Head of caudate nucleus (tissue), 42 donors: ENCODE results near the gene WNT9A.

Experiments used
- DNase-seq, 42 donors: peaks; one replicate each; pipeline versions ENCODE4 v3.0.0 to v3.0.0-alpha.2; 2020 to 2021; ENCODE audit warnings: mixed read lengths in 7 of 42
- intact Hi-C: fragments of 100-400 bp; cut with DNase I; formaldehyde crosslinking; loops from one replicate; pipeline ENCODE4 v1.15.0; 2022

WNT9A gene

DNA sequence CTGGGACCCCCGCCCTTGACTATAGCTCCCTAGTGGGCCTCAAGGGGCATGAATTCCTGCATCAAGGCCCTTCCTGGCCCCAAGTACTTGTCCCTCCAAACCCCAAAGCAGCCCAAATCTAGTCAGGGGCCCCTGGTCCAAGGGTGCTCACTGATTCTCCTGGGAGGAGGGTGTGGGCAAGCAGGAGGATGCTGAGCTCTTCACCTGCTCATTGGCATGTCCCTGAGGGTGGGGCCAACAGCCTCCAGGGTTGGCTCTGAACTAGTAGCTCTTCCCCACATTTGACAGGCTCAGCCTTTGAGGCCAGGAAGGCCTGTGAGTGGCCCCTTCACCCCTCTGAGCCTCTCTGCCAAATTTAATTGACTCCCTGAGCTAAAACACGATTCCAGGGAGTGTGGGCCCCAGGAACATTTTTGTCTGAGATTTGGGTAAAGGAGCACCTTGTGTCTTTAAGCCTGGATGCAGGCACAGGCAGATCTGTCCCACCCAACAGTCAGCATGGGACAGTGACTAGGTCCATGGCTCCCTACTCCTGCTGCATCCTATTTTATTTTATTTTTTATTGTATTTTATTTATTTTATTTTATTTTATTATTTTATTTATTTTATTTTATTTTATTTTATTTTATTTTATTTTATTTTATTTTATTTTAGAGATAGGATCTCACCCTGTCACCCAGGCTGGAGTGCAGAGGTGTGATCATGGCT is 11.0 kb upstream of the WNT9A start:
- intact Hi-C loops: no loop called here

DNA sequence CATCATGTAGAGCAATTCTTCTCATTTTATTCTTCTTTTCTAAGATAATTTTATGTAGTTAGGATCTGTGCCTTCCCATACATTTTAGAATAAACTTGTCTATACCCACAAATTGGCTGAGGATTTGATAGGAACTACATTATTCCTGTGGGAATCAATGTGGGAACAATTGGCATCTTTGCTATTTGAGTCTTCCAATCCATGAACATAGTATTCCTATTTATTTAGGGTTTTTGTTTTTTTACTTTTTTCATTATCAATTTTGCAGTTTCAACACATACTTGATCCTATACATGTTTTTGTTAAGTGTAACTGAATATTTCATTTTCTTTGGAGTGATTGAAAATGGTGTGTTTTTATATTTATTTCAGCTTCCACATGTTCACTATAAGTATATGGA is 8.1 kb upstream of the WNT9A start:
- intact Hi-C loops: no loop called here
- DNase-seq: no peak

More for the DNA sequence above, 11.0 kb upstream of the WNT9A start:
- peak in 4 of 42 donors; percentile 0 to 17 (median 6) for DNase-seq

DNA sequence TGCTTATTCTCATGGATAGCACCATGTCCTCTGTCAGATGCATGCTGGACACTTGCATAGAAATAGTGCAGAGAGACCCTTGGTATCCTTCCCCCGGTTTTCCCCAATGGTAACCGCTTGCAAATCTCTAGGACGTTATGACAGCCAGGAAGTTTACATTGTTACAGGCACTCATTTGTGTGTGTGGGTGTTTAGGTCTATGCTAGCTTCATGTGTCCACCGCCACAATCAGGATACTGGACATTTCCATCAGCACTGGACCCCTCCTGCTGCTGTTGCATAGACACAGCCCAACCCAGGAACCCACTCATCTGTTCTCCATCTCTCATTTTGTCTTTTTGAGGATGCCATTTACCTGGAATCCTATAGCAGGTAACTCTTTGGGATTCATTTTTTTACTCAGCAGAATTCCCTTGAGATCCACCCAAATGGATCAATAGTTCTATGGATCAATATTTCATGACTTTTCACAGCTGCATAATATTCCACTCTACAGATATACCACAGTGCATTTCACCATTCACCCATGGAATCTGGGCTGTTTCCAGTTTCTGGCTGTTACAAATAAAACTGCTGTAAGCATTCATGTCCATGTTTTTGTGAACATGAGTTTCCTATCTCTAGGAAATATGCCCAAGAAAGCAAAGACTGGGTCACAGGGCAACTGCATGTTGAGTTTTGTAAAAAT is 6.6 kb upstream of the WNT9A start:
- intact Hi-C loops: no loop called here
- DNase-seq: peak in 1 of 42 donors; percentile 4

DNA sequence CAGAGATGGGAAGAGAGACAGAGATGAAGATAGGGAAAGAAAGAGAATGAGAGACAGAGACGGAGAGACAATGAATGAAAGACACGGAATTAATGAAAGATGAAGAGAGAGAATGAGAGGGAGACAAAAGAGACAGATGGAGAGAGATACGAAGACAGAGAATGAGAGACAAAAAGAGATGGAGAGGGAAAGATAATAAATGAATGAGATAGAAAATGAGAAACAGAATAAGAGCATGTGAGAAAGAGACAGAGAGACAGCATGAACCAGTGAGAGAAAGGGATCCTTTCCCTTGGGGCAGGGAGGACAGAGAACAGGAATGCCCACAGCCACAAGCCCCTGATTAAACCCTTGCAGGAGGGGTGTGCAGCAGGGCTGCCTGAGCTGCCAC is 5.3 kb upstream of the WNT9A start:
- peak in 1 of 42 donors; percentile 11 for DNase-seq
- intact Hi-C loops: no loop called here

DNA sequence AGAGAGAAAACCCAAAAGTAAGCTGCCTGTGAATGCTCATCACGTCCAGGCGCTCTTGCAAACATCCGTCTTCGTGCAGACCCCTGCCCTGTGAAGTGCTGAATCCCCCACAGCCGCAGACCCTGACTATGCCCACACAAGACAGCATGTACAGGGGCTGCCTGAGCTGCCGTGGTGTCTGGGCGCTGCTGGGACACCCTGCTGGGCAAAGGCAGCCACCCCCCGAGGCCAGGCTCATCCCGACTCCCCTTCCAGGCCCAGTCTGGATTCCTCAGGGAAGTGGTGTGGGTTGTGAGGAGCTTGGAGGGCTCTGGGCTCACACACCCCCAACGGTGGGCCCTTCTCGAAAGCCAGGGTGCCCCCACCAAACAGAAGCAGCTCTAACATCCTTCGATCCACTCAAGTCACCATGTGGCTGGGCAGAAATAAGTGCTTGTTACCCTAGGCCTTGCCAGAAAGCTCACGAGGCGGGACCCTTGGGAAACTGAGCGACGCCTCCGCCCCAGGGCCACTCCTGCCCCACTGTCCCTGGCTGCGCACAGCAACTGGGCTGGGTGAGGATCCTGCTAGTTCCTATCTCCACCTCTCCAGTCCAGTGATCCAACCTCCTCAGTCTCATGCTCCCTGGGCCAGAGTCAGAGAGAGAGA is 4.8 kb upstream of the WNT9A start:
- intact Hi-C loops: no loop called here
- DNase-seq: peak in 5 of 42 donors; percentile 6 to 28 (median 13)

DNA sequence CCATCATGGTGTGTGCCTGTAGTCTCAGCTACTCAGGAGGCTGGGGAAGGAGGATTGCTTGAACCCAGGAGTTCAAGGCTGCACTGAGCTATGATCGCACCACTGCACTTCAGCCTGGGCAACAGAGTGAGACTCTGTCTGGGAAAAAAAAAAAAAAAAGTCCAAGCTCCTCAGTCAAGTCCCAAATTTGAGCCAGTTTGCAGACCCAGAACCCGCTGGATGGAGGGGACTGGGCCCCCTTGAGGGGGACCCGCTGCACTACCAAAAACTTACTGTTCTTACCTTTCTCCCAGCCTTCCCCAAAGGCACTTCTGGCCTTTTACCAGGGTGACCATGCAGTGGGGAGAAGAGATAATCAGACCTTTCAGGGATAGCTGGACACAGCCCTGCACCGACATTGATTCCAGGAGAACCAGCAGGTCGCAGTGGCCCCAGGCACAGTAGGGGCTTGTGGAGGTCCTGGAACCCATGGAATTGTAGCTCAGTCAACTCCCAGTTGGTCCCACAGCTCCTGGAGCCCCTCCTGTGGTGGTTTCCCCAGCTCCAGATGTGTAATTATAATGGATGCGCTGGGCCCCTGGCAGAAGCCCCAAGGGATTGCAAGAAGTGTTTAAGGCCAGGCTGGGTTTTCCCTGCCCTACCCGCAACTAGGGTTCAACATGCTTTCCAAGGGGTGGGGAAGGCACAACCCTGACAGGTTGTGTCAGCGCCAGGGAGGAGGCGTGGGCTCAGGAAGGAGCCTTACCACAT is 4.1 kb upstream of the WNT9A start:
- peak in 5 of 42 donors; percentile 1 to 27 (median 8) for DNase-seq
- intact Hi-C loops: no loop called here

DNA sequence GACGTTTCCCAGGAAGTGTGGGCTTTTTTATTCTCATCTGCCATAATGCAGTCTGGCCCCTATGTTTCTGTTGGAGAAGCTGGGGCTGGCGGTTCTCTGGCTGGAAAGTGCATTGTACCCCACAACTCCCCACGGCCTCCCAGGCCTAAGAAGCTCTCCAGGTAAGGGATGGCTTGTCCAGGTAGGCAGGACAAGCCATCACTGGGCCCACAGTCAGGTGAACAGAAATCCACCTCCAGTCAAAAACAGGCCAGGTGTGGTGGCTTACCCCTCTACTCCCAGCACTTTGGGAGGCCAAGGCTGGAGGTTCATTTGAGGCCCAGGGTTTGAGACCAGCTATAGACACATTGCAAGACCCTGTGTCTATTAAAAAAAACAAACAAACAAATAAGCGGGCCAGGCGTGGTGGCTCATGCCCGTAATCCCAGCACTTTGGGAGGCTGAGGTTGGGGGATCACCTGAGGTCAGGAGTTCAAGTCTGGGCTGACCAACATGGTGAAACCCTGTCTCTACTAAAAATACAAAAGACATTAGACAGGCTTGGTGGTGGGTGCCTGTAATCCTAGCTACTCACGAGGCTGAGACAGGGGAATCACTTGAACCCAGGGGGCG is 3.1 kb upstream of the WNT9A start:
- intact Hi-C loops: no loop called here
- DNase-seq: peak in 5 of 42 donors; percentile 1 to 30 (median 8)

DNA sequence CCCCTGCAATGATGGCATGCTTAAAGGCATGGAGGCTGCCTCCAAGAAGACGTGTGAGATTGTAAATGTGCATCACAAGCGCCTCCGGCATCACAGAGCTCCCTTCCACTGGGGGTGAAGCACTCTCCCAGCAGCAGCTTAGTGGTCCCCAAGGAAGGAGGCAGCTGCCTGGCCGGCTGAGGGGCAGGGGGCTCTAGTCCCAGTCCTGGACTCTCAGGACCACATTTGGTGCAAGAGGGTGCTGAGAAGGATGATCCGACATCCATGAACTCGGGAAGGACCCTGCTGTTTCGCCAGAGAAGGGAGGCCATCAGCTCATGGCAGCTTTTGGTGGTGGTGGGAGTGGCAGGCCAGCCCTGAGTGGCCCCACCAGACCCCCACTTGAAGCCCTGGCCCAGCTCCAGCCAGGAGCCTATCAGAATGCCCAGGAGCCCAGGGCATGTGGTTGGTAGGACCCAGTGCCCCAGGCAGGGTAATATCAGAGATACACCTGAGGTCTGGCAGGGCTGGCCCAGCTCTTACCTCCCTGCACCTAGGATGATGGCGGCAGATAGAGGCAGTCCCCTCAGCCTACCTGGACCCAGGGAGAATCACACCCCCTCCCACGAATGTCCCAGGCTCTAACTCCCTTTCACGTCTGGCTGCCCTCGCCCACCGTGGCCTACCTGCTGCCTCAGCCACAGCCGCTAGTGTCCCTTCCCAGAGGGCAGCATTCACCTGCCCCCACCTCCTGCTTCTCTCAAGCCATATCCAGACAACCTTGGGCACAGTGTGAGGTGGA is 2.4 kb upstream of the WNT9A start:
- DNase-seq: peak in 3 of 42 donors; percentile 10 to 25 (median 20)
- intact Hi-C loops: loop anchor here (10.0 kb wide), 1 partner anchor 465 kb away; no protein-coding TSS in a partner anchor

DNA sequence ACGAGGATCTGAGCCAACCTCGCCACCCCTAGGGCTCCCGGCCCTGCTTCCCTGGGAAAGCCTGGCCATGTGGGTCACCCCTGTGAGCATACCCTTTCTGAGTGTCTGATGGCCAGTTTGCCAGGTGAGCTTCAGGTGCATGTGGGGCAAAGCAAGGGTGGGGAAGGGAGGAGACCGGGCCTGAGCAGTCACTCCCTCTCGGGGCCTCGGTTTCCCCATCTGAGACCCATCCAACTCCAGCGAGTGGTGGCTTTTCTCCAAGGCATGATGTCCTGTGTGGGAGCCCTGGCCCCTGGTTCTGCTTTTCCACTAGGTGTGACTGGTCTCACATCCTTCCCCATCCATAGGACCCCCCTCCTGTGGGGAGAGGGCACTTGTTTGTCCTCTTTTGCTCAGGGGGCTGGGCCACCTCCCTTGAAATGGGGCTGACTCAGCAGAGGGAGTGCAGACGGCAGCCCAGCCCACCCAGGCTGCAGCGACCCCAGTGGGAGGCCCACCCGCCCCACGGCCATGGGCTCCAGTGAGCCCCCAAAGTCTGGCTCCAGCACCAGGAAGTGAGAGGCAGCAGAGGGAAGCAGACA is 1.7 kb upstream of the WNT9A start:
- intact Hi-C loops: loop anchor here (10.0 kb wide), 1 partner anchor 465 kb away; no protein-coding TSS in a partner anchor
- DNase-seq: peak in 5 of 42 donors; percentile 10 to 39 (median 27)

DNA sequence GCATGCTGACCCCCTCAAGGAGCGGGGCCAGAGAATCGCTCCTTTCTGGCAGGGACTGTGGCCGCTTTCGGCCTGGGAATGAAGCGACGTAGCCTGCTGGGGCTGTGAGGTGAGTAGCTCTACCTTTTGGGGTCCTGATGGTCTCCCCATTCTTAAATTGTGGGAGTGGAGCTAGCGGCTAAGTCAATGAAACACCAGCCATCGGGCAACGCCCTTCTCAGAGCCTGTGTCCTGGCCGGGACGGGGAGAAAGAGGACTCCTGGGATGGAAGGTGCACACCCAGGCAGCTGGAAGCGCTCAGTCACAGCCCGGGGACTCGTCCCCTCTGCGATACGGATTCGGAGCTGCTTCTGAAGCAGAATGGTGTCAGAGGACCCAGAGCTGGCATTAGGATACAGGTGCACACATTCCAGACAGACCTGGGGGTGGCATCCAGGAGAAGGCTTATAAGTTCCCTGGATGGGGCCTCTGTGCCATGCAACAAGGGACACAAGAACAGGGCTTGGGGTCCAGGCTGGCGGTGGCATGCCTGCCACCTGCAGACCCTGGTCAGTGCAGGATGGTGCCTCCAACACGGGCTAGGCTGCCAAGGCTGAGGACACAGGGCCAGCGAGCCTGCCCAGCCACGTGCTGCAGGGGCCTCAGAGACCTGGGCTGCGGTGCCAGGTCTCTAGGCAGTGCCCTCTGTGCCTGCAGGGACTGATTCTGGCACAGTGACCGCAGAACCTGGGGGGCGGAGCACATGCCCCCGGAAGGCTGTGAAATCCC is 945 bp upstream of the WNT9A start:
- DNase-seq: peak in 5 of 42 donors; percentile 14 to 34 (median 20)
- intact Hi-C loops: loop anchor here (10.0 kb wide), 1 partner anchor 464 kb away; no protein-coding TSS in a partner anchor

DNA sequence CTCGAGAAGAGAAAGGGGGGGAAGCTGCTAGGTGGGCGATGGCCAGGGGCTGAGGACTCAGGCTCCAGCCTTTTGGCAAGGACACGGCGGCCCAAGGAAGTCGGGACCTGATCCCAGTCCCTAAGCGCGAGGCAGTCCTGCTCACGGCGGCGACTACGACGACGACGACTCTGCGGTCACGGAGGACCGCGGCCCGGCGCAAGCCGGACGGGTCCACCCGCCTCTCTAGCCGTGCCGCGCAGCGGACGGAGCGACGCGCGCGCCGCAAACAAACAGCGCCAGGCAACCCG is 401 bp downstream of the WNT9A start:
- intact Hi-C loops: loop anchor here (2.0 to 10.0 kb wide), 2 partner anchors 187 to 463 kb away; no protein-coding TSS in a partner anchor
- peak in 6 of 42 donors; percentile 1 to 36 (median 24) for DNase-seq

DNA sequence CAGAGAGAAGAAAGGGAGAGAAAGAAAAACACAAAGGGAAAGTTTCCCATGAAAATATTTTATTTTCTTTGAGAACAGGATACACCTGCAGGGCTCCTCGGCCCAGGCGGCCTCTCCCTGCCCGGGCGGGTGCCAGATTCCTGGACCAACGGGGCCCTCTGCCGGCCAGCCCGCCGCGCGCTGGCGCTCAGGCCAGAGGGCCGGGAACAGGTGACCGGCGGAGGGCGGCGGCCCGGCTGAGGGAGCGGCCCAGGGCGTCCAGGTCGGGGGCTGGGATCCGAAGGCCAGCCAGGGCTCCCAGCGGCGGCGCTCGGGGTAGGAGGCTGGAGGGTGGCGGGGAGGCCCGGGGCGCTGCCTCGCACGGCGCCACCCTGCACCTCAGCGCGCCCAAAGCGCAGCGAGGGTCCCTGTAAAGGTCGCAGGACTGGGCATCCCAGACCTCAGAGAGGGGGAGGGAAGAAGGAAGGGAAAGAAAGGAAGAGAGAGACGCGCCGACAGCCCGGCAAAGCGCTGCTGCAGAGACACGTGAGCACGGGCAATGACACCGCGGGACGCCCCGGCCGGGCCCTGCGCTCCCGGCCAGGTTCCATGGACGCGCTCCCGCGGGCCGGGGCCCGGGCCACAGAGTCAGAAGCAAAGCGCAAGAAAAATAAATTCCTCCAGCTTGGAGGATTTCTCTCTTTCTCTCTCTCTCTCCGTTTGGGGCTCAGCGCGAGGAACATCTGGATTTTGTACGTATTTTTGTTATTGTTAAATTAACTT is 927 bp downstream of the WNT9A start:
- peak; percentile 22 to 87 (median 70) for DNase-seq
- intact Hi-C loops: loop anchor here (2.0 to 10.0 kb wide), 2 partner anchors 186 to 462 kb away; no protein-coding TSS in a partner anchor

DNA sequence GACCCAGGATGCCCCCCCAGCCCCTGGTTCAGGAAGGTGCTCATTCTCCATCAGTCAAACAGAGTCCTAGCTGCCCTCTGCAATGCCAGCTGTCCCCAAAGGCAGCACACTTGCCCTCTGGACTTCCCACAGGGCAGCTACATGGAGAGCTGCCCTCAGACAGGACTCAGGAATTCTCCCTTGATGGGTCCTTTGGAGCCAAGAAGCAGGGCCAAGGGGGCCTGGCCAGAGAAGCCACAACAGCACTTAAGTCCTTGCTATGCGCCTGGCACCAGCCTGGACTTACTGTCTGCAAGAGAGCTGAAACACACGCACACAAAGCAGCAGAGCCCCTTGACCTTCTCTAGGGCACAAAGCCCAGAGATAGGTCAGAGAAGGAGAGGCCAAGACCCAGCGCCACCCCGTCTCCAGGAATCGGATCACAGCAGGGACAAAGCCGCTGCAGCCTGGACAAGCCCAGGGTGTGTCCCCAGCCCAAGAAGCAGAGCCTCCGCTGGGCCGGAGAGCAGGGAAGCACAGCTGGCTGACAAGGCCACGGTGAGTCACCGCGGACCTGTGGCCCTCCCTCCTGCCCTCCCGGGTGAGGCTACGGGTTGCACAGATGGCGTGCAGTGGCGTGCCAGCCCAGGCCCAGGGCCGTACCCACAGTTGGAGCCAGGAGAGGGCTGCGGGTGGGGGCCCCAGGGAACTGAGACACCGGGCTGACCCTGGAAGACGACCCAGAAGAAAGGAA is 1.7 kb downstream of the WNT9A start:
- DNase-seq: peak in 9 of 42 donors; percentile 3 to 43 (median 18)
- intact Hi-C loops: loop anchor here (2.0 to 10.0 kb wide), 2 partner anchors 185 to 461 kb away; no protein-coding TSS in a partner anchor

DNA sequence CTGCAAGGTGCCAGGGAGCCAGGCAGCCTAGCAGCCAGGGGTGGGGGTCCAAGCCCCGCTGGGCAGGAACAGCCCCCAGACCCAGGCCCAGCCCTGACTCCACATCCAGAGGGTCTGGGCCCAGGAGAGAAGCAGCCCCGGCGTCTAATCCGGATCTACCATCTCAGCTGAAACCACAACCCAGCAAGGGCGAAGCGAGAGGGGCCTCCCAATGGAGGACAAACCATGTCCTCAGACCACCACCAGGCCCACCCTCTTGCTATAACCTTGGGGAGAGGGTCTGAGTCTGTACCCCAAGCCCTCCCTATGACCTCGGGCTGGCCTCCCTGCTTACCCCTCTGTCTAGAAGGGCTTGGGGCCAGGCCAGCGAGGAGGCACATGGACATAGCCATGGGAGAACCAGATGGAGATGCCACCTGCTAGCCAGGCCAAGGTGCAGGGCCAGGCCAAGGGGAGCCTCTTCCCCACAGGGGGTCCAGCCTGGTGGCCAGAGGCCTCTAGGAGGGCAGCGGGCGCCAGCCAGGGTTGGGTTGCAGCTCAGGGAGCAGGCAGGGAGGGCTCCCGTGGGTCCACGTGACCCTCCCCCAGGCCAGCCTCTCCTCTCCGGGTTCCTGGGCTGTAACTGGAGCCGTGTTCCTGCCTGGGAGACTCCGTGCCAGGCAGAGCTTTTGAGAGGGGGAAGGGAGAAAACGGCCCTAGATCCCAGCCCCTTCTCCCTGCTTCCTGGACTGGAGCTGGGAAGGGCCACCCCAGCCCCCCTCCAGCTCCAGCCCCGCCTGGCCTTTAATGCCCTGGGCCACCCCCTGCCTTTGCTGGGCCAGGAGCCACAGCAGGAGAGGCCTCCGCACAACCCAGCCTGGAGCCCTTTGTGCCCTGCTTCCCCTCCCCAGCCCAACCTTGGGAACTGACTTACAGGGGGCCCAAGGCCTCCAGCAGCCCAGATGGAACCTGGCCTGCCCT is 2.5 kb downstream of the WNT9A start:
- DNase-seq: peak in 9 of 42 donors; percentile 3 to 43 (median 12)
- intact Hi-C loops: loop anchor here (10.0 kb wide), 1 partner anchor 460 kb away; no protein-coding TSS in a partner anchor
